Measurements from ENCODE around the gene PRPF31.
A peak's percentile ranks its signal among the peaks of the same experiment; 100 is the strongest.

The PRPF31 gene

GRCh38 chr19:54133957-54134590, 18.5 kb downstream of the PRPF31 start:
- Histone ChIP-seq H2BK5ac (ENCODE audit: low read length) (no peak overlapping the region), H3K4me2 (ENCODE audit: insufficient read depth, low read length, poor library complexity, severe bottlenecking) (no peak overlapping the region), H2AFZ (ENCODE audit: low read length) (no peak overlapping the region), H3K9ac (ENCODE audit: low read depth, low read length, poor library complexity) (peak overlapping the region; percentile 66), H3K18ac (ENCODE audit: low read length) (no peak overlapping the region), H2BK120ac (ENCODE audit: low read depth, low read length) (no peak overlapping the region), H3K27me3 (ENCODE audit: control insufficient read depth in 3 of 3, insufficient read depth in 3 of 3, low read depth in 1 of 3, low read length in 3 of 3) (no peaks in the 10 kb centered on the region), H3K79me1 (ENCODE audit: low read depth, low read length) (peaks cover 11% of the 10 kb centered on the region), H2BK15ac (ENCODE audit: low read length) (no peak overlapping the region), H2BK12ac (ENCODE audit: low read length) (no peak overlapping the region), H3K14ac (ENCODE audit: low read length) (no peak overlapping the region), H4K91ac (ENCODE audit: low read depth, low read length, poor library complexity) (no peak overlapping the region), H3K23ac (ENCODE audit: low read depth, low read length, poor library complexity) (no peak overlapping the region), H2AK5ac (ENCODE audit: low read depth, low read length) (no peak overlapping the region), H3K4me1 (ENCODE audit: control insufficient read depth in 2 of 2, insufficient read depth in 1 of 2, low read depth in 1 of 2, low read length in 2 of 2) (peaks cover 11 to 13% of the 10 kb centered on the region in 2 donors), H3K27ac (replicated peaks; ENCODE audit: low read length) (no peak overlapping the region), H3K4me3 (ENCODE audit: low read length in 2 of 2) (no peak overlapping the region), H3K36me3 (replicated peaks in 1 of 2; ENCODE audit: control insufficient read depth in 2 of 2, insufficient read depth in 2 of 2, low read length in 2 of 2) (peaks cover 18 to 32% of the 10 kb centered on the region in 2 donors), H3K9me3 (replicated peaks in 1 of 2; ENCODE audit: control insufficient read depth in 2 of 2, insufficient read depth in 1 of 2, low read depth in 1 of 2, low read length in 2 of 2) (peaks cover 3% of the 10 kb centered on the region in 2 donors), H4K8ac (ENCODE audit: low read depth, low read length) (peak overlapping the region; percentile 8), H3K4ac (ENCODE audit: low read length) (no peak overlapping the region)
- no peak for DNase-seq (ENCODE audit: low spot score)
- no CpG with 5 or more reads among the region's 2 CpGs for WGBS, 2 donors (ENCODE audit: extremely low coverage in 2 of 2, insufficient read length in 2 of 2, insufficient replicate concordance in 1 of 2)

GRCh38 chr19:54136086-54136863, 20.7 kb downstream of the PRPF31 start:
- no peak overlapping the region for H2BK15ac ChIP-seq (ENCODE audit: low read length)
- peak overlapping the region; percentile 49 for H3K18ac ChIP-seq (ENCODE audit: low read length)
- no CpG with 5 or more reads among the region's 30 CpGs for WGBS, 2 donors (ENCODE audit: extremely low coverage in 2 of 2, insufficient read length in 2 of 2, insufficient replicate concordance in 1 of 2)
- no peak overlapping the region for H3K14ac ChIP-seq (ENCODE audit: low read length)
- no peak for DNase-seq (ENCODE audit: low spot score)
- H2AFZ ChIP-seq (ENCODE audit: low read length) = peak overlapping the region; percentile 74
- H2BK120ac ChIP-seq (ENCODE audit: low read depth, low read length) = no peak overlapping the region
- H3K36me3 ChIP-seq (replicated peaks in 1 of 2; ENCODE audit: control insufficient read depth in 2 of 2, insufficient read depth in 2 of 2, low read length in 2 of 2) = peaks cover 18 to 38% of the 10 kb centered on the region in 2 donors
- no peaks in the 10 kb centered on the region for H3K27me3 ChIP-seq (ENCODE audit: control insufficient read depth in 3 of 3, insufficient read depth in 3 of 3, low read depth in 1 of 3, low read length in 3 of 3)
- peak overlapping the region; percentile 28 for H3K27ac ChIP-seq (replicated peaks; ENCODE audit: low read length)
- H2AK5ac ChIP-seq (ENCODE audit: low read depth, low read length) = no peak overlapping the region
- peaks cover 16% of the 10 kb centered on the region in 2 donors for H3K4me1 ChIP-seq (ENCODE audit: control insufficient read depth in 2 of 2, insufficient read depth in 1 of 2, low read depth in 1 of 2, low read length in 2 of 2)
- H3K79me1 ChIP-seq (ENCODE audit: low read depth, low read length) = peaks cover 25% of the 10 kb centered on the region
- H3K23ac ChIP-seq (ENCODE audit: low read depth, low read length, poor library complexity) = peak overlapping the region; percentile 68
- peak overlapping the region; percentile 81 for H3K4me2 ChIP-seq (ENCODE audit: insufficient read depth, low read length, poor library complexity, severe bottlenecking)
- no peak overlapping the region for H2BK5ac ChIP-seq (ENCODE audit: low read length)
- H3K9me3 ChIP-seq (replicated peaks in 1 of 2; ENCODE audit: control insufficient read depth in 2 of 2, insufficient read depth in 1 of 2, low read depth in 1 of 2, low read length in 2 of 2) = peaks cover 3% of the 10 kb centered on the region in 2 donors
- peak overlapping the region; percentile 52 to 81 for H3K4me3 ChIP-seq (ENCODE audit: low read length in 2 of 2)
- H4K8ac ChIP-seq (ENCODE audit: low read depth, low read length) = no peak overlapping the region
- H2BK12ac ChIP-seq (ENCODE audit: low read length) = no peak overlapping the region
- H3K4ac ChIP-seq (ENCODE audit: low read length) = no peak overlapping the region
- H3K9ac ChIP-seq (ENCODE audit: low read depth, low read length, poor library complexity) = peak overlapping the region; percentile 91
- H4K91ac ChIP-seq (ENCODE audit: low read depth, low read length, poor library complexity) = no peak overlapping the region

- Histone ChIP-seq H3K9me3 (replicated peaks in 1 of 2; ENCODE audit: control insufficient read depth in 2 of 2, insufficient read depth in 1 of 2, low read depth in 1 of 2, low read length in 2 of 2) (peaks cover 3% of the 10 kb centered on the region in 2 donors), H3K27me3 (ENCODE audit: control insufficient read depth in 3 of 3, insufficient read depth in 3 of 3, low read depth in 1 of 3, low read length in 3 of 3) (no peaks in the 10 kb centered on the region), H3K14ac (ENCODE audit: low read length) (no peak overlapping the region), H2BK12ac (ENCODE audit: low read length) (no peak overlapping the region), H3K79me1 (ENCODE audit: low read depth, low read length) (peaks cover 32% of the 10 kb centered on the region), H2BK5ac (ENCODE audit: low read length) (peak overlapping the region; percentile 96), H2BK15ac (ENCODE audit: low read length) (no peak overlapping the region), H3K4me3 (ENCODE audit: low read length in 2 of 2) (peak overlapping the region; percentile 68 to 81), H3K9ac (ENCODE audit: low read depth, low read length, poor library complexity) (peak overlapping the region; percentile 91), H4K91ac (ENCODE audit: low read depth, low read length, poor library complexity) (no peak overlapping the region), H3K4me2 (ENCODE audit: insufficient read depth, low read length, poor library complexity, severe bottlenecking) (peak overlapping the region; percentile 81), H3K27ac (replicated peaks; ENCODE audit: low read length) (peak overlapping the region; percentile 28), H3K23ac (ENCODE audit: low read depth, low read length, poor library complexity) (peak overlapping the region; percentile 98), H3K18ac (ENCODE audit: low read length) (peak overlapping the region; percentile 49), H4K8ac (ENCODE audit: low read depth, low read length) (no peak overlapping the region), H3K4ac (ENCODE audit: low read length) (no peak overlapping the region), H2BK120ac (ENCODE audit: low read depth, low read length) (no peak overlapping the region), H3K4me1 (ENCODE audit: control insufficient read depth in 2 of 2, insufficient read depth in 1 of 2, low read depth in 1 of 2, low read length in 2 of 2) (peaks cover 16% of the 10 kb centered on the region in 2 donors), H3K36me3 (replicated peaks in 1 of 2; ENCODE audit: control insufficient read depth in 2 of 2, insufficient read depth in 2 of 2, low read length in 2 of 2) (peaks cover 19 to 38% of the 10 kb centered on the region in 2 donors), H2AK5ac (ENCODE audit: low read depth, low read length) (no peak overlapping the region), H2AFZ (ENCODE audit: low read length) (peak overlapping the region; percentile 74)
- peak; percentile 100 for DNase-seq (ENCODE audit: low spot score)
- no CpG with 5 or more reads among the region's 46 CpGs for WGBS, 2 donors (ENCODE audit: extremely low coverage in 2 of 2, insufficient read length in 2 of 2, insufficient replicate concordance in 1 of 2)
Observed at GRCh38 chr19:54136864-54137698, 21.5 kb downstream of the PRPF31 start.

Data from neuronal stem cell (in vitro differentiated cells).